ENCODE measurements around the gene KCNQ5.

KCNQ5 gene

DNA sequence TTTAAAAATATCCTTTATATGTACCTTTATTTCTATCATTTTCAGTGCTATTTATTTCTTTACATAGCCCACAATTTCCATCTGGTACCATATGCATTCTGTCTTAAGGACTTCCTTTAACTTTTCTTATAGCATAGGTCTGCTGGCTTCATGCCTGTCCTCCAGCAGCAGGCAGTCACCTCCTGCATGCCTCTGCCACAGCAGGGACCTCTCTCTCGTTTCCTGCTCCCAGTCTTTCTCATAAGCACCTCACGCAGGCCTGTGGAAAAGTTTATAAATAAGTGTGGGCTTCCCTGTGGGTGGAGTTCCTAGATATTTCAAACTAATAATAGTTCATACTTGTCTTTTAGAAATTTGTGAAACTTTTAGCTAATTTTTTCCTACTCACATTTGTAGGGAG is 133.9 kb downstream of the KCNQ5 start:
- TF ChIP-seq CTCF (IDR thresholded peaks at IDR 0.05; ENCODE audit: low read depth, low read length): no peak
- no peak for DNase-seq (ENCODE audit: extremely low read depth, low read depth)

- DNase-seq (ENCODE audit: extremely low read depth, low read depth): no peak
- TF ChIP-seq CTCF (IDR thresholded peaks at IDR 0.05; ENCODE audit: low read depth, low read length): no peak
These were observed 135.2 kb downstream of the KCNQ5 start for GRCh38 chr6:72757048-72757447.

GRCh38 chr6:72757926-72758325 is 136.1 kb downstream of the KCNQ5 start:
- no peak for DNase-seq (ENCODE audit: extremely low read depth, low read depth)
- no peak for TF ChIP-seq CTCF (IDR thresholded peaks at IDR 0.05; ENCODE audit: low read depth, low read length)

DNA sequence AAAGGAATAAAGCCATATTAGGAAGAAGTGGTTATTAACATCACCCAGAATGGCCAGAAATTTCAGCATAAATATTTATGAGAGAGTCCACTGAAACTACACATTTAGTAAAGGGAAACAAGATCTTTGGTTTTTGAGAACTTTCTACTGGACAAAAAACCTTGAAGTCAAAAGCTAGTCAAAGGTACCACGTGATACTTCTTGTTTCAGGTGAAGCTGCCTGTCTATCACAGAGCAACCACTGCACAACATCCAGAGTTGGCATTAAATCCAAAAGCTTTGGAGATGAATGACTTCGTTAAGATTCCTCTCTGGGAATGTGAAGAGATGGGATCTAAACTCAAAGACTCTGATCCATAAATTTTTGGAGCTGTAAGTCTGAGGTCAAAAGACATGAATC is 137.0 kb downstream of the KCNQ5 start:
- DNase-seq (ENCODE audit: extremely low read depth, low read depth): no peak
- no peak for TF ChIP-seq CTCF (IDR thresholded peaks at IDR 0.05; ENCODE audit: low read depth, low read length)

GRCh38 chr6:72760114-72760793 is 138.4 kb downstream of the KCNQ5 start:
- TF ChIP-seq CTCF (IDR thresholded peaks at IDR 0.05; ENCODE audit: low read depth, low read length): no peak

GRCh38 chr6:72761761-72762160 is 139.9 kb downstream of the KCNQ5 start:
- no peak for TF ChIP-seq CTCF (IDR thresholded peaks at IDR 0.05; ENCODE audit: low read depth, low read length)
- no peak for DNase-seq (ENCODE audit: extremely low read depth, low read depth)

More at GRCh38 chr6:72760114-72760793, 138.4 kb downstream of the KCNQ5 start:
- no peak for DNase-seq (ENCODE audit: extremely low read depth, low read depth)

GRCh38 chr6:72769459-72770125 is 147.7 kb downstream of the KCNQ5 start:
- no peak for DNase-seq (ENCODE audit: extremely low read depth, low read depth)
- TF ChIP-seq CTCF (IDR thresholded peaks at IDR 0.05; ENCODE audit: low read depth, low read length): no peak

Data from AG09319 (cell line).